Hematopoietic multipotent progenitor cell treated with erythropoietin and hydrocortisone succinate and interleukin-3 and kit ligand, for 8 days (in vitro differentiated cells): ENCODE results near the gene PNPLA7.
A peak's percentile ranks its signal among the peaks of the same experiment; 100 is the strongest.
"Not testable (repeated sequence)": the region's sequence is repeated elsewhere in the genome, so short reads cannot be mapped to it uniquely, and the experiment has no call there.

Experiments
- DNase-seq: peaks from one replicate; pipeline ENCODE4 v3.0.0-alpha.2; 2015

Gene PNPLA7

DNA sequence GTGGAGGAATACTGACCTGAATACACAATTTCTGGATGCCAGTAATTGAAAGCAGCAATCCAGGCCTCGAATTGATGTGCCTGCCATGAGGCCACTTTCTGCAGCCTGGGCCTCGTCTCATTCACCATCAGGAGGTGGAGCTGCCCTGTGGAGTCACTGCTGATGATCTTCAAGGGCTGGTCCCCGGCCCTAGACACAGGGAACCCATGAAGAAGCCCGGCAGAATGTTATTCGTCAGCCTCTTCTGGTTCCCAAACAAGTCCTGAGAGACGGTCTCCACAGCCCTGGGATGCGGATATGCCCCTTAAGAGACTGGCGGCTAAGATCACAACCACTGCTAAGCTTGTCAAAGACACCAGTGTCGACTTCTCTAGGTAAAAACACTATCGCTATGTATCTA is 24.0 kb upstream of the PNPLA7 start:
- no peak for DNase-seq

- no peak for DNase-seq
Measured at GRCh38 chr9:137570566-137570965, 20.4 kb upstream of the PNPLA7 start.

GRCh38 chr9:137569609-137570203 is 19.5 kb upstream of the PNPLA7 start:
- DNase-seq = no peak

GRCh38 chr9:137568445-137568844 is 18.2 kb upstream of the PNPLA7 start:
- DNase-seq = not testable (repeated sequence)

DNA sequence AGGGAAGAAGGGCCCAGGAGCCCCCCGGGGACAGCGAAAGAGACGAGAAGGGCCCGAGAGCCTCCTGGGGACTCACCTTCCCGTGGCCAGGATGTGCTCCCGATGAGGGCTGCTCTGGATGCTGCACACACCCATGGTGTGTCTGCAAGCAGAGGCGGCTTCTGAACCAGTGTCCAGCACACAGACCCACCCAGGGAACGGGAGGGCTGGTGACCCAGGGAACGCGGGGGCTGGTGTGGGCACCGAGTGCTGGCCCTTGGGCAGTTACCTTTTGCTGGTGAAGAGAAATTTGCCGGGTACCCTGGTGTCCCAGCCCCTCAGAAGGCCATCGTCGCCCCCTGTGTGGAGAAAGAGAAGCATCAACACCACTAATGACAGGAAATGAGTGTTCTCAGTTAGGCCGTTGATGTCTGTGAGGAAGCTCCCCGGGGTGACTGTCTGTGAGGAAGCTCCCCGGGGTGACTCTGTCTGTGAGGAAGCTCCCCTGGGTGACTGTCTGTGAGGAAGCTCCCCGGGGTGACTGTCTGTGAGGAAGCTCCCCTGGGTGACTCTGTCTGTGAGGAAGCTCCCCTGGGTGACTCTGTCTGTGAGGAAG is 14.7 kb upstream of the PNPLA7 start:
- no peak for DNase-seq

GRCh38 chr9:137564134-137564533 is 13.9 kb upstream of the PNPLA7 start:
- no peak for DNase-seq

- no peak for DNase-seq
Measured at GRCh38 chr9:137558127-137558526, 7.9 kb upstream of the PNPLA7 start.

- no peak for DNase-seq
Measured at GRCh38 chr9:137556069-137556838, 6.1 kb upstream of the PNPLA7 start.

DNA sequence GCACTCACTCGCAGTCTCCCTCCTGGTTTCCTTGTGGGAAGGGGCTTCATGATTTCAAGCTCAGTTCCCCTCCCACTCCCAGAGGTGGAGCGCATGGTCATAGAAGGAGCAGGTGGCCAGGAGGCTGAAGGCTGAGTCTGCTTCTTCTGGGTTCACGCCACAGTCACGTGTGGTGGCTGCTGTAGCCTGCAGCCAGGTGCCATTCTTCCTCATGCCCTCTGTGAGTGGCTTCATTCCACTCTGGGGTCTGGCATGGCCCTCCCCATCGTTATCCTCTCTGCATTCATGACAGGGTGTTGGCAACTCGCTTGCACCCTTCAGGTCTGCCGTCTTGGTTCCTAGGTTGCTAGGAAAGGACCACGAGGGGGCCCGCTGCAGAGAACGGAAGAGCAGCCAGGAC is 5.0 kb upstream of the PNPLA7 start:
- no peak for DNase-seq

DNA sequence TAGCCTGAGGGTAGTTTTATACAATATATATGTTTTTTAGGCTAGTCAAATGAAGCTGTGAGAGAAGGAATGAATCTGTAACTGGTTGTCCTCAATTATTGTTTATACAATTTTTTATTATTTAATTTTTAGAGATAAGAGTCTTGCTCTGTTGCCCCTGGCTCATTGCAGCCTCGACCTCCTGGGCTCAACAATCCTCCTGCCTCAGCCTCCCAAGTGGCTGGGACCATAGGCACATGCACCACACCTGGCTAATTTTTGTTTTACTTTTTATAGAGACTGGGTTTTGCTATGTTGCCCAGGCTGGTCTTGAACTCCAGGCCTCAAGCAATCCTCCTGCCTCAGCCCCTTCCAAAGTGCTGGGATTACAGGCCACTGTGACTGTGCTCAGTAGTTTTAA is 4.1 kb upstream of the PNPLA7 start:
- DNase-seq = no peak

GRCh38 chr9:137553654-137554053 is 3.5 kb upstream of the PNPLA7 start:
- not testable (repeated sequence) for DNase-seq

GRCh38 chr9:137552022-137552768 is 2.0 kb upstream of the PNPLA7 start:
- DNase-seq = peak; percentile 53

DNA sequence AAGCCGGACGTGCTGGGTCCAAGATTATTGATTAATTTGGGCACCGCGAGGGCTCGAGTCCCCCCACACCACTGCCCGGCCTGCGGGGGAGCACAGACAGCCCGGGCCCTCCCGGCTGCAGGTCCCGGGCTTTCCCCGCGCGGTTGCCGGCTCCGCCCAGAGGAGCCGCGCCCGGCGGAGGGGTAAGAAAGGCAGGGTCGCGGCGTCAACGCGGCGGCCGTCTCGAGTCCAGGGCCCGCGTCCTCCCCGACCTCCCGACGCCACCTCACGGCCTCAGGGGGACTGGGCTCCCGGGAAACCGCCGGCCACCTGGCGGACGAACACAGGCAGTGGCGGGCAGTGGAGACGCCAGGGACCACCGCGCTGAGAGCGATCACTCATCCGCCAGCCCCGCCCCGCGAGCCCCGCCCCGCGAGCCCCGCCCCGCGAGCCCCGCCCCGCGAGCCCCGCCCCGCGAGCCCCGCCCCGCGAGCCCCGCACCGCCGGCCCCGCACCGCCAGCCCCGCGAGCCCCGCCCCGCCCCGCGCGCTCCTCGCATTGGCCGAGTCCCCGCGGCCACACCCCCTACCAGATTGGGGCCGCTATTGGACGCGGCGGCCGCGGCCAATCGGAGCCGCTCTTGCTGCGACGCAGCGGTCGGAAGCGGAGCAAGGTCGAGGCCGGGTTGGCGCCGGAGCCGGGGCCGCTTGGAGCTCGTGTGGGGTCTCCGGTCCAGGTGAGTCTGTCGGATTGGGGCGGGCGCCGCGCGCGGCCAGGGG is 1.2 kb upstream of the PNPLA7 start, which contains the start of gene MRPL41:
Gene MRPL41, plus strand, starts transcription at position 616 of the 758 bp plus-strand sequence. CDS start 203 bp downstream, outside the sequence.
- DNase-seq = peak; percentile 86

GRCh38 chr9:137550958-137551263 is 709 bp upstream of the PNPLA7 start:
- DNase-seq = not testable (repeated sequence)

DNA sequence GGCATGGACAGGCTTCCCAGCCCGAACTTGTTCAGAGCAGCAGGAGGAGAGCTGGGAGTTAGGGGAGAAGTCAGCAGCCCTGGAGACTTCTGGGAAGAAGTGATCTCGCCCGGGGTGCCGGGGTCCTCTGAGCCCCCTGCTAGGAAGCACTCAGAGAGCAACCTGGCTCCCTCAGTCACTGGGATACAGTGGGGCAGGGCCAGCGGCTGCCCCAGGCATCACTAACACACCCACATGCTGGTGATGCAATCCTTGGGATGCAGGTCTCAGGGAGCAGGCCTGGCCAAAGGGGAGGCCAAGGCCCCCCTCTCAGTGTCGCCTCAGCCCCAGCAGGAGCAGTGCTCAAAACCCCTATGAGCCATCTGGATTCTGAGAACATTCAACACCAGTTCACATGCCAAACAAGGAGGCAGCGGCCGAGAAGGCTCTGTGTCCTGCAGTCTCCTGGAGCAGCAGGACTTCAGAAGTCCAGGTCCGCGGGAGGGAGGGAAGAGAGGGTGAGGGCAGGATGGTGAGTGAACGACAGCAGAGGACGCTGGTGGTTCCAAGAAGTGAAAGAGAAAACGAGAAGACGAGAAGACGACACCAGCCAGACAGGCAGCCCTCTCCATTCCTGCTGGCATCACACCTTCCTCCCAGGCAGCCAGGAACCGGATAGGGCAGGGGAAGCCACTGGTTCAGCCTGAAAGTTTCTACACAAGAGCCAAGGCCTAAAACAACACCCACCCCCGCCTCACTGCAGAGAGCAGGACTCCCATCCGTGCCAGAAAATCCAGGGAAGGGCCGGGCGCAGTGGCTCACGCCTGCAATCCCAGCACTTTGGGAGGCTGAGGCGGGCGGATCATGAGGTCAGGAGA is 2.3 kb downstream of the PNPLA7 start:
- no peak for DNase-seq

DNA sequence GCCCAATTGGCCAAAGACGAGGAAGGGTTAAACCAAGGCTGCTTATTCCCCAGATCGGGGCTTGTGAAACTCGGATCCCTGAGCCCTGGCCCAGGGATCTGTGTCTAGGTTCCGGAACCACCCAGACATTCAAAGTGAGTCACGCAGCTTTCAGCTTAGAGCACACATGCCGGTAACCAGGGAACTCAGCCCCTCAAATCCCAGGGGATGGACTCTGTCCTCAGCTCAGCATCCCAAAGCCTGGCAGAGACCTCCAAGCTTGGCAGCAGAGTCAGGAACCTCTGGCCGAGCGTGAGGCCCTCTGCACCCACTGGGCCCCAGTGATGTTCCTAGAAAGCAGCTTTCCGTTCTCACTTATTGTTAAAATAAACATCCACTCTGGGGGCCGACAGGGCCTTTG is 5.1 kb downstream of the PNPLA7 start:
- no peak for DNase-seq

GRCh38 chr9:137544176-137544760 is 5.9 kb downstream of the PNPLA7 start:
- no peak for DNase-seq

- DNase-seq = no peak
Measured at GRCh38 chr9:137543237-137543963, 6.8 kb downstream of the PNPLA7 start.

- no peak for DNase-seq
Measured at GRCh38 chr9:137542486-137542885, 7.7 kb downstream of the PNPLA7 start.

DNA sequence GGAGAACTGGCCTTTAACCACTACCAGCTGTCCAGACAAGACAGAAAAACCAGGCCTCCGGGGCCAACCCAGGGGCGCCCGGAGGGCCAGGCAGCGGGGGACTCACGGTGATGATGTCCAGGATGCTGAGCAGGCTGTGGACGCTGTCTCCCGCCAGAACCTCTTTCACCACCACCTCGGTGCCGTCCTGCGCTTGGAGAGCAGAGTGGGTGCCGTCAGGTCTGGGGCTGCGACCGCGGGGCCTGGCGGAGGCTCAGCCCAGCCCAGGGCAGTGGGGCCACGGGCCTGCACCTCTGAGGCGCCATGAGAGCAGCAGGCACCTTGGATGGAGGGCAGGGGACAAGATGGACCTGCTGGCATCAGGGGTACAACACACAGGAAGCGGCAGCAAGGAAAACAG is 9.7 kb downstream of the PNPLA7 start:
- DNase-seq = no peak

- no peak for DNase-seq
Measured at GRCh38 chr9:137538058-137538457, 12.1 kb downstream of the PNPLA7 start.
